ENCODE measurements around the gene SPATA31D3. TPM values are rescaled to one million over a fixed set of nuclear protein-coding genes. Genes with fewer than 3 reads are reported as not detected.
"Not testable (repeated sequence)": the region's sequence is repeated elsewhere in the genome, so short reads cannot be mapped to it uniquely, and the experiment has no call there.

Gene SPATA31D3
- total and polyA plus RNA-seq, 4 donors: not detected

DNA sequence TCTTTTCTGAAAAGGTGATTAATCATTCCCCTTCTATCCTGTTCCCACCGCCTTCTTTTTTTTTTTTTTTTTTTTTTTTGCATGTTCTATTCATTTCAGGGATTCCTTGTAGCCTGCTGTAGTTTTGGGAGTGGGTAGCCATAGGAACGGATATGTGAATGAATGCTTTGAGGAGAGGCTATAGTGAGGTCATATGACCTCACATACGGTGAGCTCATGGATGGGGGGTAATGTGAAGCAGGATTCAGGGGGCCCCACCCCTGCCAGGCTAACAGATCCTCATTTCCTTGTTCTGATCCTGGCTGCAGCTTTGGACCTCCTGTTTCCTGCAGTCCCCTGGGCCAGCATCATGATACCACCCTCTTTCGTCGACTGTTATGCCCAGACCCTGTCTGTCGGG is 13.2 kb upstream of the SPATA31D3 start:
- no CpG with 5 or more reads among the region's 6 CpGs for WGBS
- not testable (repeated sequence) for H3K4me1 ChIP-seq (ENCODE audit: control insufficient read depth in 4 of 4, insufficient read depth in 4 of 4, low read length in 3 of 4); H3K36me3 ChIP-seq (ENCODE audit: control insufficient read depth in 4 of 4, insufficient read depth in 3 of 4, low read depth in 1 of 4, low read length in 3 of 4); H3K27ac ChIP-seq (ENCODE audit: low read depth in 1 of 2, low read length in 2 of 2); H3K9ac ChIP-seq (ENCODE audit: low read depth in 1 of 2, low read length in 2 of 2); H3K4me3 ChIP-seq (ENCODE audit: low read depth in 1 of 3, low read length in 3 of 3); H3K9me3 ChIP-seq (ENCODE audit: control insufficient read depth in 4 of 4, low read length in 3 of 4); H3K27me3 ChIP-seq (ENCODE audit: control insufficient read depth in 4 of 4, insufficient read depth in 4 of 4, low read length in 3 of 4); DNase-seq (ENCODE audit: low spot score)

DNA sequence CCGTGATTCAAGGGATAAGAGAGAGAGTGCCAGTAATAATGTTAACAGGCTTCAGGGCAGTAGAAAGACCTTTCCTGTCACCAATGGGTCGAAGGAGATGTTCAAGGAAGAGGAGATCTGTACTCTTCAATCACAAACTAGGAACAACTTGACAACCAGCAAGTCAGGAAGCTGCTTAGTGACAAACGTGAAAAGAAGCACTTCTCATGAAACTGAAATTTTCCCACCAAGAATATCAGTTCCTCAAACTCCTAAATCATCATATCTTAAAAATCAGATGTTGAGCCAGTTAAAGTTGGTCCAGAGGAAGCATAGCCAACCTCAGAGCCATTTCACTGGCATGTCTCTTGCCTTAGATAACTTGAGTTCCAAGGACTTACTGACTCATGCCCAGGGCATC is 9.8 kb upstream of the SPATA31D3 start:
- WGBS: no CpG with 5 or more reads among the region's 3 CpGs
- H3K36me3 ChIP-seq (ENCODE audit: control insufficient read depth in 4 of 4, insufficient read depth in 3 of 4, low read depth in 1 of 4, low read length in 3 of 4); H3K27me3 ChIP-seq (ENCODE audit: control insufficient read depth in 4 of 4, insufficient read depth in 4 of 4, low read length in 3 of 4); H3K4me3 ChIP-seq (ENCODE audit: low read depth in 1 of 3, low read length in 3 of 3); H3K9ac ChIP-seq (ENCODE audit: low read depth in 1 of 2, low read length in 2 of 2); H3K4me1 ChIP-seq (ENCODE audit: control insufficient read depth in 4 of 4, insufficient read depth in 4 of 4, low read length in 3 of 4); H3K27ac ChIP-seq (ENCODE audit: low read depth in 1 of 2, low read length in 2 of 2); H3K9me3 ChIP-seq (ENCODE audit: control insufficient read depth in 4 of 4, low read length in 3 of 4); DNase-seq (ENCODE audit: low spot score): not testable (repeated sequence)

DNA sequence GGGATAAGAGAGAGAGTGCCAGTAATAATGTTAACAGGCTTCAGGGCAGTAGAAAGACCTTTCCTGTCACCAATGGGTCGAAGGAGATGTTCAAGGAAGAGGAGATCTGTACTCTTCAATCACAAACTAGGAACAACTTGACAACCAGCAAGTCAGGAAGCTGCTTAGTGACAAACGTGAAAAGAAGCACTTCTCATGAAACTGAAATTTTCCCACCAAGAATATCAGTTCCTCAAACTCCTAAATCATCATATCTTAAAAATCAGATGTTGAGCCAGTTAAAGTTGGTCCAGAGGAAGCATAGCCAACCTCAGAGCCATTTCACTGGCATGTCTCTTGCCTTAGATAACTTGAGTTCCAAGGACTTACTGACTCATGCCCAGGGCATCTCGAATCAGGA is 5.3 kb downstream of the SPATA31D3 start:
- H3K27me3 ChIP-seq (ENCODE audit: control insufficient read depth in 4 of 4, insufficient read depth in 4 of 4, low read length in 3 of 4); H3K36me3 ChIP-seq (ENCODE audit: control insufficient read depth in 4 of 4, insufficient read depth in 3 of 4, low read depth in 1 of 4, low read length in 3 of 4); H3K27ac ChIP-seq (ENCODE audit: low read depth in 1 of 2, low read length in 2 of 2); H3K9me3 ChIP-seq (ENCODE audit: control insufficient read depth in 4 of 4, low read length in 3 of 4); H3K4me3 ChIP-seq (ENCODE audit: low read depth in 1 of 3, low read length in 3 of 3); H3K9ac ChIP-seq (ENCODE audit: low read depth in 1 of 2, low read length in 2 of 2); H3K4me1 ChIP-seq (ENCODE audit: control insufficient read depth in 4 of 4, insufficient read depth in 4 of 4, low read length in 3 of 4); DNase-seq (ENCODE audit: low spot score): not testable (repeated sequence)
- WGBS: 43% methylated on average over 1 of the region's 3 CpGs

DNA sequence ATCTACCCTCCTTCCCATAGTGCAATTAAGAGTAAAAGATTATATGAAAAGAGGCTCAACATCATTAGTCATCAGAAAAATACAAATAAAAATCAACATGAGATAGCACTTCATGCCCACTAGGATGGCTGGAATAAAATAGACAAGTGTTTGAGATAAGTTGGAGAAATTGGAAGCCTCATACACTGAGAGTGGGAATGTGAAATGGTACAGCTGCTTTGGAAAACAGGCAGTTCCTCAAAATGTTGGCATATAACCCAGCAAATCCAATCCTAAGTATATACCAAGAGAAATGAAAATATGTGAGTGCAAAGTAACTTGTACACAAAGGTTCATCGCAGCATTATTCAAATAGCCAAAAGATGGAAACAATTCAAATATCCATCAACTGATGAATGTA is 9.8 kb downstream of the SPATA31D3 start:
- no peak for DNase-seq (ENCODE audit: low spot score)
- 93% methylated on average over 1 of the region's 1 CpG for WGBS
- TF ChIP-seq GABPA (IDR thresholded peaks at IDR 0.05 in 1 of 2, conservative IDR thresholded peaks at IDR 0.05 in 1 of 2) (no peak), RXRA (IDR thresholded peaks at IDR 0.05) (no peak)

GRCh38 chr9:81955625-81956024 is 12.3 kb downstream of the SPATA31D3 start:
- no peaks in the 10 kb centered on the region for H3K4me1 ChIP-seq (ENCODE audit: control insufficient read depth in 4 of 4, insufficient read depth in 4 of 4, low read length in 3 of 4)
- DNase-seq (ENCODE audit: low spot score): no peak
- no peaks in the 10 kb centered on the region for H3K27me3 ChIP-seq (ENCODE audit: control insufficient read depth in 4 of 4, insufficient read depth in 4 of 4, low read length in 3 of 4)
- no peak overlapping the region for H3K9ac ChIP-seq (ENCODE audit: low read depth in 1 of 2, low read length in 2 of 2)
- H3K27ac ChIP-seq (ENCODE audit: low read depth in 1 of 2, low read length in 2 of 2): no peak overlapping the region
- no peaks in the 10 kb centered on the region for H3K36me3 ChIP-seq (ENCODE audit: control insufficient read depth in 4 of 4, insufficient read depth in 3 of 4, low read depth in 1 of 4, low read length in 3 of 4)
- H3K9me3 ChIP-seq (ENCODE audit: control insufficient read depth in 4 of 4, low read length in 3 of 4): peaks cover 0 to 5% (median 1%) of the 10 kb centered on the region in 4 donors
- no peak overlapping the region for H3K4me3 ChIP-seq (ENCODE audit: low read depth in 1 of 3, low read length in 3 of 3)
- TF ChIP-seq TAF1 (conservative IDR thresholded peaks at IDR 0.05) (no peak), RAD21 (IDR thresholded peaks at IDR 0.05) (no peak), CTCF (IDR thresholded peaks at IDR 0.05; ENCODE audit: low read depth, low read length, missing input control) (no peak), HNF4G (IDR thresholded peaks at IDR 0.05) (no peak), GABPA (IDR thresholded peaks at IDR 0.05 in 1 of 2, conservative IDR thresholded peaks at IDR 0.05 in 1 of 2) (no peak), FOXA2 (IDR thresholded peaks at IDR 0.05) (no peak), FOXA1 (IDR thresholded peaks at IDR 0.05) (no peak), NR2F2 (IDR thresholded peaks at IDR 0.05) (no peak), YY1 (IDR thresholded peaks at IDR 0.05) (no peak), JUND (IDR thresholded peaks at IDR 0.05) (no peak), SP1 (IDR thresholded peaks at IDR 0.05) (no peak), RXRA (IDR thresholded peaks at IDR 0.05) (no peak), EGR1 (IDR thresholded peaks at IDR 0.05; ENCODE audit: low read depth in 2 of 2) (no peak)
- TF ChIP-seq, protein P1, sequence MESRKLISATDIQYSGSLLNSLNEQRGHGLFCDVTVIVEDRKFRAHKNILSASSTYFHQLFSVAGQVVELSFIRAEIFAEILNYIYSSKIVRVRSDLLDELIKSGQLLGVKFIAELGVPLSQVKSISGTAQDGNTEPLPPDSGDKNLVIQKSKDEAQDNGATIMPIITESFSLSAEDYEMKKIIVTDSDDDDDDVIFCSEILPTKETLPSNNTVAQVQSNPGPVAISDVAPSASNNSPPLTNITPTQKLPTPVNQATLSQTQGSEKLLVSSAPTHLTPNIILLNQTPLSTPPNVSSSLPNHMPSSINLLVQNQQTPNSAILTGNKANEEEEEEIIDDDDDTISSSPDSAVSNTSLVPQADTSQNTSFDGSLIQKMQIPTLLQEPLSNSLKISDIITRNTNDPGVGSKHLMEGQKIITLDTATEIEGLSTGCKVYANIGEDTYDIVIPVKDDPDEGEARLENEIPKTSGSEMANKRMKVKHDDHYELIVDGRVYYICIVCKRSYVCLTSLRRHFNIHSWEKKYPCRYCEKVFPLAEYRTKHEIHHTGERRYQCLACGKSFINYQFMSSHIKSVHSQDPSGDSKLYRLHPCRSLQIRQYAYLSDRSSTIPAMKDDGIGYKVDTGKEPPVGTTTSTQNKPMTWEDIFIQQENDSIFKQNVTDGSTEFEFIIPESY (IDR thresholded peaks at IDR 0.05): no peak
- TF ChIP-seq, protein P2, sequence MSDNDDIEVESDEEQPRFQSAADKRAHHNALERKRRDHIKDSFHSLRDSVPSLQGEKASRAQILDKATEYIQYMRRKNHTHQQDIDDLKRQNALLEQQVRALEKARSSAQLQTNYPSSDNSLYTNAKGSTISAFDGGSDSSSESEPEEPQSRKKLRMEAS (IDR thresholded peaks at IDR 0.05): no peak
- TF ChIP-seq, protein P3, sequence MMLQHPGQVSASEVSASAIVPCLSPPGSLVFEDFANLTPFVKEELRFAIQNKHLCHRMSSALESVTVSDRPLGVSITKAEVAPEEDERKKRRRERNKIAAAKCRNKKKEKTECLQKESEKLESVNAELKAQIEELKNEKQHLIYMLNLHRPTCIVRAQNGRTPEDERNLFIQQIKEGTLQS (IDR thresholded peaks at IDR 0.05): no peak

More for the DNA sequence above, 9.8 kb downstream of the SPATA31D3 start:
- H3K36me3 ChIP-seq (ENCODE audit: control insufficient read depth in 4 of 4, insufficient read depth in 3 of 4, low read depth in 1 of 4, low read length in 3 of 4): no peaks in the 10 kb centered on the region
- H3K27ac ChIP-seq (ENCODE audit: low read depth in 1 of 2, low read length in 2 of 2): no peak overlapping the region
- H3K4me1 ChIP-seq (ENCODE audit: control insufficient read depth in 4 of 4, insufficient read depth in 4 of 4, low read length in 3 of 4): no peaks in the 10 kb centered on the region
- H3K9me3 ChIP-seq (ENCODE audit: control insufficient read depth in 4 of 4, low read length in 3 of 4): peaks cover 0 to 5% (median 1%) of the 10 kb centered on the region in 4 donors
- H3K27me3 ChIP-seq (ENCODE audit: control insufficient read depth in 4 of 4, insufficient read depth in 4 of 4, low read length in 3 of 4): no peaks in the 10 kb centered on the region
- H3K9ac ChIP-seq (ENCODE audit: low read depth in 1 of 2, low read length in 2 of 2): no peak overlapping the region
- no peak overlapping the region for H3K4me3 ChIP-seq (ENCODE audit: low read depth in 1 of 3, low read length in 3 of 3)
